ENCODE measurements around the gene AURKA. TPM values are rescaled to one million over a fixed set of nuclear protein-coding genes. Genes with fewer than 3 reads are reported as not detected.

AURKA gene
- total RNA-seq, 1 donor from 2014 or later: 14.8 TPM

- H3K27ac Mint-ChIP-seq (ENCODE audit: unreplicated experiment): no peak overlapping the region
- H3K27me3 Mint-ChIP-seq (ENCODE audit: low read depth, unreplicated experiment): no peaks in the 10 kb centered on the region
- TF ChIP-seq CTCF (IDR thresholded peaks at IDR 0.05; ENCODE audit: insufficient read depth, low read depth, low read length) (no peak), EZH2 (IDR thresholded peaks at IDR 0.05; ENCODE audit: insufficient read depth, low read length) (no peak)
- FAIRE-seq (no peak), DNase-seq (ENCODE audit: low read depth) (no peak)
- Histone ChIP-seq H4K20me1 (ENCODE audit: insufficient read depth, low read length) (no peaks in the 10 kb centered on the region), H3K4me2 (ENCODE audit: low read length) (no peak overlapping the region), H3K27ac (ENCODE audit: low read depth, low read length) (no peak overlapping the region), H3K4me1 (ENCODE audit: insufficient read depth, low read length) (peaks cover 38% of the 10 kb centered on the region), H3K4me3 (ENCODE audit: insufficient read depth, low read depth, low read length) (no peak overlapping the region), H3K79me2 (ENCODE audit: insufficient read depth, low read length) (peaks cover 3% of the 10 kb centered on the region), H3K27me3 (ENCODE audit: insufficient read depth, low read length) (no peaks in the 10 kb centered on the region), H3K9ac (ENCODE audit: low read length) (no peak overlapping the region), H3K36me3 (ENCODE audit: insufficient read depth, low read length) (no peaks in the 10 kb centered on the region), H3K9me3 (ENCODE audit: insufficient read depth, low read depth, low read length) (no peaks in the 10 kb centered on the region), H2AFZ (ENCODE audit: low read depth, low read length) (no peak overlapping the region)
- peaks cover 2% of the 10 kb centered on the region for H3K9me3 Mint-ChIP-seq (ENCODE audit: unreplicated experiment)
- H3K4me3 Mint-ChIP-seq (ENCODE audit: unreplicated experiment): no peak overlapping the region
- peaks cover 36% of the 10 kb centered on the region for H3K4me1 Mint-ChIP-seq (ENCODE audit: low read depth, unreplicated experiment)
- H3K36me3 Mint-ChIP-seq (ENCODE audit: low read depth, unreplicated experiment): no peaks in the 10 kb centered on the region
Observed at GRCh38 chr20:56427797-56428196, 35.8 kb upstream of the AURKA start.

GRCh38 chr20:56426926-56427325, 34.9 kb upstream of the AURKA start:
- H3K4me2 ChIP-seq (ENCODE audit: low read length): no peak overlapping the region
- Mint-ChIP-seq H3K4me3 (ENCODE audit: unreplicated experiment) (no peak overlapping the region), H3K27ac (ENCODE audit: unreplicated experiment) (no peak overlapping the region), H3K36me3 (ENCODE audit: low read depth, unreplicated experiment) (no peaks in the 10 kb centered on the region), H3K4me1 (ENCODE audit: low read depth, unreplicated experiment) (peaks cover 44% of the 10 kb centered on the region), H3K27me3 (ENCODE audit: low read depth, unreplicated experiment) (no peaks in the 10 kb centered on the region), H3K9me3 (ENCODE audit: unreplicated experiment) (no peaks in the 10 kb centered on the region)
- peaks cover 3% of the 10 kb centered on the region for H3K79me2 ChIP-seq (ENCODE audit: insufficient read depth, low read length)
- H3K4me1 ChIP-seq (ENCODE audit: insufficient read depth, low read length): peaks cover 46% of the 10 kb centered on the region
- no peak overlapping the region for H2AFZ ChIP-seq (ENCODE audit: low read depth, low read length)
- no peak for DNase-seq (ENCODE audit: low read depth)
- no peak overlapping the region for H3K27ac ChIP-seq (ENCODE audit: low read depth, low read length)
- H3K27me3 ChIP-seq (ENCODE audit: insufficient read depth, low read length): no peaks in the 10 kb centered on the region
- H3K36me3 ChIP-seq (ENCODE audit: insufficient read depth, low read length): no peaks in the 10 kb centered on the region
- no peak overlapping the region for H3K9ac ChIP-seq (ENCODE audit: low read length)
- H3K4me3 ChIP-seq (ENCODE audit: insufficient read depth, low read depth, low read length): no peak overlapping the region
- TF ChIP-seq EZH2 (IDR thresholded peaks at IDR 0.05; ENCODE audit: insufficient read depth, low read length) (no peak), CTCF (IDR thresholded peaks at IDR 0.05; ENCODE audit: insufficient read depth, low read depth, low read length) (no peak)
- no peak for FAIRE-seq
- H3K9me3 ChIP-seq (ENCODE audit: insufficient read depth, low read depth, low read length): no peaks in the 10 kb centered on the region
- no peaks in the 10 kb centered on the region for H4K20me1 ChIP-seq (ENCODE audit: insufficient read depth, low read length)

DNA sequence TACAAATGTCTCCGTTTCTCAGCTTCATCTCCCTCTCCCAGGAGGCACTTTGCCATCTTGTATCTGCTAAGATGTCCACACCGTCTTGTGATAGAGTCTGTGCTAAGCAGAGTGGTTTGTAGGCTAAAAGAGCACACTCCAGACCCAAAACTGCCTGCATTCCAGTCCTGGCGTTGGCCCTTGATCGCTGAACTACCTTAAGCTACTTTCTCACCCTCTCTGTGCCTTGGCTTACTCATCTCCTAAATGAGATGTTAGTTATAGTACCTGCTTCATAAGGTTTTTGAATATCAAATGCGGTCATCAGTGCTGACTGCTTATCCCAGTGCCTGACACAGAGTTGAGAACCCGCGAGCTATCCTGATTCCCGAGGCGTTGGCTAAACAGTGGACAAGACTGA, 34.0 kb upstream of the AURKA start:
- H3K27ac Mint-ChIP-seq (ENCODE audit: unreplicated experiment): no peak overlapping the region

More for the DNA sequence above, 34.0 kb upstream of the AURKA start:
- FAIRE-seq (no peak), DNase-seq (ENCODE audit: low read depth) (no peak)
- H3K36me3 Mint-ChIP-seq (ENCODE audit: low read depth, unreplicated experiment): no peaks in the 10 kb centered on the region
- H3K4me3 Mint-ChIP-seq (ENCODE audit: unreplicated experiment): no peak overlapping the region
- H3K9me3 ChIP-seq (ENCODE audit: insufficient read depth, low read depth, low read length): no peaks in the 10 kb centered on the region
- no peaks in the 10 kb centered on the region for H3K27me3 ChIP-seq (ENCODE audit: insufficient read depth, low read length)
- no peak overlapping the region for H3K4me2 ChIP-seq (ENCODE audit: low read length)
- H3K4me1 Mint-ChIP-seq (ENCODE audit: low read depth, unreplicated experiment): peaks cover 52% of the 10 kb centered on the region
- peaks cover 3% of the 10 kb centered on the region for H3K79me2 ChIP-seq (ENCODE audit: insufficient read depth, low read length)
- no peaks in the 10 kb centered on the region for H3K36me3 ChIP-seq (ENCODE audit: insufficient read depth, low read length)
- H3K27me3 Mint-ChIP-seq (ENCODE audit: low read depth, unreplicated experiment): no peaks in the 10 kb centered on the region
- H3K4me1 ChIP-seq (ENCODE audit: insufficient read depth, low read length): peaks cover 55% of the 10 kb centered on the region
- H3K9ac ChIP-seq (ENCODE audit: low read length): no peak overlapping the region
- H3K27ac ChIP-seq (ENCODE audit: low read depth, low read length): no peak overlapping the region
- no peaks in the 10 kb centered on the region for H4K20me1 ChIP-seq (ENCODE audit: insufficient read depth, low read length)
- TF ChIP-seq CTCF (IDR thresholded peaks at IDR 0.05; ENCODE audit: insufficient read depth, low read depth, low read length): no peak
- TF ChIP-seq EZH2 (IDR thresholded peaks at IDR 0.05; ENCODE audit: insufficient read depth, low read length): no peak
- no peak overlapping the region for H2AFZ ChIP-seq (ENCODE audit: low read depth, low read length)
- no peak overlapping the region for H3K4me3 ChIP-seq (ENCODE audit: insufficient read depth, low read depth, low read length)
- no peaks in the 10 kb centered on the region for H3K9me3 Mint-ChIP-seq (ENCODE audit: unreplicated experiment)
